Gastrocnemius medialis (tissue), 4 donors: ENCODE measurements around the gene CFAP92.

Experiments used
- POLR2A ChIP-seq, 2 donors: fragments of 450-650 bp; IDR thresholded peaks; one replicate each; pipeline ENCODE4 v1.6.1; 2017; ENCODE audit warnings: antibody characterized with exemption in 2 of 2, mild to moderate bottlenecking in 2 of 2, moderate library complexity in 2 of 2
- TF ChIP-seq, protein P1 (sequence below), 5 experiments: fragments of 450-650 bp in 3 of 5; fragments of 200-600 bp in 2 of 5; sonication (generic) in 2 of 5; IDR thresholded peaks in 4 of 5; conservative IDR thresholded peaks in 1 of 5; 1 replicate in 4 of 5; 2 replicates in 1 of 5; pipeline ENCODE4 v1.5.1; 2016 to 2019; ENCODE audit warnings: antibody characterized with exemption in 5 of 5, mild to moderate bottlenecking in 3 of 5, moderate library complexity in 3 of 5

DNA sequence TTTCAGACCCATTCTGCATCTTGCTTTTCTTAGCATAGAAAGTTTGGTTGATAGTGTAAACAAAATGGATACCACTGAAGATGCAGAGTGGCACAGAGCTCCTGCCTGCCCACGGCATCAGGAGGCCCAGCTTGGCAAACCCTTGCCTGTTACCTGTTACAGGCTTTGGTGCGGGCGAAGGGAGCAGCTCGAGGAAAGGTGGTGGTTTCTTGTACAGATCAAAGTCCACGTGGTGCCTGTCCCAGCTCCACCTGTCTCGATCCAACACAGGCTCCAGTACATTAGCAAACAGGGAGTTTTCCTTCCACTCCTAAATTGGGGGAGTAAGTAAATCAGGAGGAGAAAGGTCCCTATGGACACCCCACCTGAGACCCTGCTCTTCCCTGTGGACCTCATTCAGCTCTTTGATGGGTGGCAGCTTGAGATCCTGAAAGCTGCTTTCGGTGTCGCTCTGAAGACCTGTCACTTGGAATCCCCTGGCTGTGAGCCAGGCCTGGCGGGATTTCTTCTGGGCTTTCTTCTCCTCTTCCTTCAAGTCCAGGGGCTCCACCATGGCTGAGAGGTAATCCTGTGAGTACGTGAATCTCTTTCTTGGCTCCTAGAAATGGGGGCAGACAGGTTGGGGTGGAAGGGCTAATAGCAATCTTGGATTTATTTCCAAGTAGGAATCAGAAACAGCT lies 78.8 kb downstream of the CFAP92 start:
- TF ChIP-seq POLR2A (IDR thresholded peaks at IDR 0.05) = no peak
- TF ChIP-seq, protein P1, sequence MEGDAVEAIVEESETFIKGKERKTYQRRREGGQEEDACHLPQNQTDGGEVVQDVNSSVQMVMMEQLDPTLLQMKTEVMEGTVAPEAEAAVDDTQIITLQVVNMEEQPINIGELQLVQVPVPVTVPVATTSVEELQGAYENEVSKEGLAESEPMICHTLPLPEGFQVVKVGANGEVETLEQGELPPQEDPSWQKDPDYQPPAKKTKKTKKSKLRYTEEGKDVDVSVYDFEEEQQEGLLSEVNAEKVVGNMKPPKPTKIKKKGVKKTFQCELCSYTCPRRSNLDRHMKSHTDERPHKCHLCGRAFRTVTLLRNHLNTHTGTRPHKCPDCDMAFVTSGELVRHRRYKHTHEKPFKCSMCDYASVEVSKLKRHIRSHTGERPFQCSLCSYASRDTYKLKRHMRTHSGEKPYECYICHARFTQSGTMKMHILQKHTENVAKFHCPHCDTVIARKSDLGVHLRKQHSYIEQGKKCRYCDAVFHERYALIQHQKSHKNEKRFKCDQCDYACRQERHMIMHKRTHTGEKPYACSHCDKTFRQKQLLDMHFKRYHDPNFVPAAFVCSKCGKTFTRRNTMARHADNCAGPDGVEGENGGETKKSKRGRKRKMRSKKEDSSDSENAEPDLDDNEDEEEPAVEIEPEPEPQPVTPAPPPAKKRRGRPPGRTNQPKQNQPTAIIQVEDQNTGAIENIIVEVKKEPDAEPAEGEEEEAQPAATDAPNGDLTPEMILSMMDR (IDR thresholded peaks at IDR 0.05 in 4 of 5, conservative IDR thresholded peaks at IDR 0.05 in 1 of 5) = no peak
